ENCODE measurements around the gene RBMS1.
"Not testable (repeated sequence)": the region's sequence is repeated elsewhere in the genome, so short reads cannot be mapped to it uniquely, and the experiment has no call there.

RBMS1 gene

GRCh38 chr2:160377204-160377995 is 116.2 kb downstream of the RBMS1 start:
- peak in 1 of 2 experiments; percentile 73 for DNase-seq

GRCh38 chr2:160376576-160376975 is 117.0 kb downstream of the RBMS1 start:
- DNase-seq: no peak

- DNase-seq: no peak
These were observed 117.7 kb downstream of the RBMS1 start for GRCh38 chr2:160375802-160376469.

GRCh38 chr2:160375037-160375436 is 118.6 kb downstream of the RBMS1 start:
- DNase-seq: no peak

DNA sequence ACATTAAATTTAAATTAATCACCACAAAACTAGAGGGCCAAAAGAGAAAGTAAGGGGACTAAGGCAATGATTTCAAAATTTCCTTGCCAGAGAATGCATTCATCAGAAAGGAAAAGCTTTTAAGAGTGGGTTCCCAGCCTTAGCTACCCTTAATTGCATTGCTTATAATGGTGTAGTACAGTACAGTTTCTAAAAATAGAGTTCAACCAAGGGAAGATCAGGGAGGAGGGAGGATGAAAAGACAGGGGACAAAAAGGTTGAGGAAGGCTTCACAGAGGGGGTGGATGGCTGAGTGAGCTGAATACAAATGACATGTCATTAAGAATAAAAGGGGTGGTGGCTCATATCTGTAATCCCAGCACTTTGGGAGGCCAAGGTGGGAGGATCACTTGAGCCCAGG is 119.9 kb downstream of the RBMS1 start:
- no peak for DNase-seq

DNA sequence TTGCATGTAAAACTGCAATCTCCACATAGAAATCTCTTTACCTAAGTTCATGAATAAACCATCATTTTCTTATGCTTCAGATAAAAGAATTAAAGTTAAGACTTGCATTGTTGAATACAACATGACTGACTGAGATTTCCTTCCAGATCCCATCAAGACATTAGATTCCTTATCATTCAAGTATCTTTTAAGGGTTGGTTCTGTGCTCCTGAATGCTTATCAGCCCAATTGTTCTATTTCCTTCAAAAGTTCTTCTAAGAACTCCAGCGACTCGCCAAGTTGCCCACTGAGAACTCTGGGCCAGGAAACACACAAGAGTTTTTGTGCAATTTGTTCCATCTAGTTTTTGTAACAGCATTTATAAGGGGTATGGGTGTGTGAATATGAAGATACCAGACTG is 120.3 kb downstream of the RBMS1 start:
- no peak for DNase-seq

- DNase-seq: no peak
These were observed 121.0 kb downstream of the RBMS1 start for GRCh38 chr2:160372585-160372984.

GRCh38 chr2:160372010-160372356 is 121.6 kb downstream of the RBMS1 start:
- no peak for DNase-seq

DNA sequence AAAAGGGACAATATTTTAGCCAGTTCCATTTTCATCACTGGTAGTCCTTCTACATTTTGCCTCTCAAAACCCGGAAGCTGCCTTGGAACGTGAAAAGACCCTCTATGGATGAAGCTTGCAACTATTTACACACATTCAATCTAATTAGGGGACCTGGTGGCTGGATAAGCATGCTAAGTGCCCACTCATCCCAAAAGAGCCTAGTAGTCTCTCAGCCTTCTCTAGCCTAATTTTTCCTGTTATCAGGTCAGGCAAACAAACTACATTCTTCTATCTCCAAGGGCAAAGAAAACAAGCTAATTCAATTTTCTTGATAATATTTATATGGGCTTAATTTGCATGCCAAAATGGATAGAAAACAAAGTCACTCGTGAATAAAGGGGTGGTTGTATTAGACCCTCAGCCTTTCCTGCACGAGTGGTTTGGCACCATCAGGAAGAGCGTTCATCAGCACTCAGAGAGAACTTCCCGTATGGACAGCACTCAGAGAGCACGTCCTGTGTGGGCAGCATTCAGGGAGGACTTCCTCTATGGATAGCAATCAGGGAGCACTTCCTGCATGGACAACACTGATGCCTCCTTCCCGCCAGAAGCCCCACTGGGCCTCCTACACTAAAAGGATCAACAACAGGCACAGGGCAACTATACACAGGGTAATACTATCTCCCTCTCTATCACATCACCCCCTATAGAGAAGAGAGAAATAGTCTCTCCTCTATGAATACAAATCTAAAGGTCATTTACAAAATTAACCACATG is 122.2 kb downstream of the RBMS1 start:
- no peak for DNase-seq

DNA sequence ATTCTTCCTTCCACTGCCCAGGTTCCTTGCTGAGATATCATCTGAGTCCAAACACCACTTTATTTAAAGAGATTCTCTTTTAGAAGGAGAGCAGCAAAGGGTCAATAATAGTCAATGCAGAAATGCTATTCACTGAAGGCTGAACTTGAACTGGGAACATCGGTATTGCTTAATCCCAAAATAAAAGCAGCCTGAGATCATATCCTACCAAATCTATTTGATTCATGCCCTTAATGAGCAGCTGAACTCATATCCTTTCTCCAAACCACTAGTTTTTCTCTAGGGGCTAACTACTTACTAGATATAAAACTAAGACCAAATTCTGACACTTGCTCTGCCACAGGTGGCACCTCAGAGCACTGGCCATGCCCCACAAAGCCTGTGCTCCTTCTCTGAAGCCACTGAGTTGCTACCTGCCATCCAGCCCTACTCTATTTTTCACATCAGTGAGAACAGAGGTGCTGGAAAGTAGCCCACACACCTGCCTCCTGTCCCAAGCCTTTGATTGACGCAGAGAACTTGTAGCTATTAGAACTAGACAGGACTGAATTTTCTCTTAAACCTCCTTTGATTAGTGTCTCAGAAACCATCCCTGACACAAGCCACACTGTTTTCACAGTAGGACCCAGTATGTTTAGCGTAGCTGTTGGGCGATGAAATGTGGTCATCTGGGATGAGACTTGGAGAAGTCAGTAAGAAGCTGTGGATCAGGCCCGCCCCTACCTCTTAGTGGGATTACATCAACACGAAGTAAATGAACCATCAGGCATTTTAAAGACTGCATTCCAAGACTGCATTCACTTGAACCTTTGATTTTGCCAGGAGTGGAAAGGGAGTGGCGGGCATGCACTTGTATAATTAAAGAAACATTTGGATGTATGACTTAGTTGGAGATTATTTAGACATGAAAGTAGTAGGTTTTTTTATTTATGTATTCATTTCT is 124.3 kb downstream of the RBMS1 start:
- no peak for DNase-seq

GRCh38 chr2:160367887-160368286 is 125.7 kb downstream of the RBMS1 start:
- no peak for DNase-seq

GRCh38 chr2:160367139-160367538 is 126.5 kb downstream of the RBMS1 start:
- not testable (repeated sequence) for DNase-seq

- peak; percentile 33 to 52 for DNase-seq
These were observed 127.1 kb downstream of the RBMS1 start for GRCh38 chr2:160366474-160366873.

- DNase-seq: peak in 1 of 2 experiments; percentile 27
These were observed 127.8 kb downstream of the RBMS1 start for GRCh38 chr2:160365716-160366367.

DNA sequence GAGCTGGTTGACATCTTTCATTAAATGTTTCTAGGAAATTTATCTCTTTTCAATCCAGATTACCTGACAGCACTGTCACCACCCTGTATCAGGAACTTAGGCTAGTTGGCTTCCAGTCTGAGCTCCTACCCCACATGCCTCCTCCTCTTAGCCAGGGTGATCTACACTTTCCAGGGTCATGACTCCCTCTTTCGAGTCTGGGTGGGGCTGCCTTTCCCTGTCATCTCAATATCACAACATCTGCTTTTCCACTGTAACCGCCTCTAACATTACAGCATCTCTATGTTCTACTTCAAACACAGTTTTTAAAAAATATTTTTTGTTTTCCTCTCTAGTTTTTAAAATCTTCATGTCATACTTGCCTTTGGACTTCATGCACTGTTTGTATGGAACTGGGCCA is 129.2 kb downstream of the RBMS1 start:
- no peak for DNase-seq

- no peak for DNase-seq
These were observed 129.6 kb downstream of the RBMS1 start for GRCh38 chr2:160363961-160364360.

DNA sequence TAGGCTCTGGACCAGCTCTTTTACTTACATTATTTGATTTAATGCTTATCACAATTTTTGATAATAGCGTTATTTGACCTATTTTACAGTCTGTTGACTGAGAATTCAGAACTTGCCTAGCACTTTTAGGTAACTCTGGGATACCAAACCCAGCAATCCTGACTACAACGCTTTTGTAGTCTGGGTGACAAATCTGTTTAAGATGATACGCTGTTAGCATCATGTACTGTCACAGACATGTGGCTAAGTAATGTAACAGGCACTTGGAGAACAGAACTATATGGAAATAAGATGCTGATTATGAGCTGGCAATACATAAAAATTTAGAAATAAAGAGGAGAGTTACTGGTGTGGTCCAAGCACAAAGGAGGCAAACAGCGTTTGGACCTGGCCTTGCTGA is 130.6 kb downstream of the RBMS1 start:
- no peak for DNase-seq

- DNase-seq: no peak
These were observed 131.1 kb downstream of the RBMS1 start for GRCh38 chr2:160362541-160362940.

GRCh38 chr2:160362018-160362417 is 131.6 kb downstream of the RBMS1 start:
- no peak for DNase-seq

GRCh38 chr2:160360089-160360757 is 133.4 kb downstream of the RBMS1 start:
- no peak for DNase-seq

- no peak for DNase-seq
These were observed 135.6 kb downstream of the RBMS1 start for GRCh38 chr2:160358046-160358445.

GRCh38 chr2:160356485-160356884 is 137.1 kb downstream of the RBMS1 start:
- DNase-seq: no peak
